ENCODE data around the gene MMP28.
"Not testable (repeated sequence)": the region's sequence is repeated elsewhere in the genome, so short reads cannot be mapped to it uniquely, and the experiment has no call there.

The MMP28 gene

GRCh38 chr17:35765086-35765710 lies 30.2 kb downstream of the MMP28 start:
- no peak for DNase-seq

- DNase-seq = peak; percentile 71 to 90 (median 79)
Measured at GRCh38 chr17:35764123-35764991, 31.1 kb downstream of the MMP28 start.

- no peak for DNase-seq
Measured at GRCh38 chr17:35763767-35764122, 31.7 kb downstream of the MMP28 start.

- no peak for DNase-seq
Measured at GRCh38 chr17:35761601-35762000, 33.8 kb downstream of the MMP28 start.

- DNase-seq = no peak
Measured at GRCh38 chr17:35760587-35760986, 34.9 kb downstream of the MMP28 start, which contains the start of gene C17orf50. Gene C17orf50, plus strand, starts transcription at chr17:35760887. Its CDS starts 55 bp downstream, at chr17:35760942.

GRCh38 chr17:35757243-35757642 lies 38.2 kb downstream of the MMP28 start:
- no peak for DNase-seq

- DNase-seq = no peak
Measured at GRCh38 chr17:35752945-35753764, 42.3 kb downstream of the MMP28 start, which contains the start of gene GAS2L2. Gene GAS2L2, minus strand, starts transcription at chr17:35753239. Its CDS starts 389 bp downstream, at chr17:35752850.

- no peak for DNase-seq
Measured at GRCh38 chr17:35752471-35752870, 43.0 kb downstream of the MMP28 start.

GRCh38 chr17:35751541-35751940 lies 43.9 kb downstream of the MMP28 start:
- DNase-seq = not testable (repeated sequence)

- DNase-seq = no peak
Measured at GRCh38 chr17:35750526-35751395, 44.7 kb downstream of the MMP28 start.

GRCh38 chr17:35749560-35750412 lies 45.7 kb downstream of the MMP28 start:
- no peak for DNase-seq

GRCh38 chr17:35748979-35749378 lies 46.5 kb downstream of the MMP28 start:
- DNase-seq = no peak

GRCh38 chr17:35748341-35748841 lies 47.0 kb downstream of the MMP28 start:
- no peak for DNase-seq

- DNase-seq = peak; percentile 44 to 74 (median 65)
Measured at GRCh38 chr17:35747540-35748017, 47.9 kb downstream of the MMP28 start.

- no peak for DNase-seq
Measured at GRCh38 chr17:35745749-35746320, 49.6 kb downstream of the MMP28 start.

GRCh38 chr17:35745246-35745645 lies 50.2 kb downstream of the MMP28 start:
- DNase-seq = no peak

- DNase-seq = no peak
Measured at GRCh38 chr17:35744830-35745229, 50.6 kb downstream of the MMP28 start.

- DNase-seq = no peak
Measured at GRCh38 chr17:35743626-35744328, 51.7 kb downstream of the MMP28 start.

GRCh38 chr17:35742896-35743477 lies 52.5 kb downstream of the MMP28 start:
- DNase-seq = no peak
